HG03064 (cell line): ENCODE measurements around the gene MYO16.

ENCODE experiments used
- ATAC-seq: cut with Tn5 transposase; IDR thresholded peaks from one replicate; pipeline ENCODE4 v1.9.1; 2021; ENCODE audit warnings: low read depth; ENCODE audit not compliant: unreplicated experiment

Gene MYO16

GRCh38 chr13:109144693-109145437, 515.5 kb downstream of the MYO16 start:
- ATAC-seq, result no peak

- peak; percentile 83 for ATAC-seq
Observed at GRCh38 chr13:109145631-109146030, 516.2 kb downstream of the MYO16 start.

- no peak for ATAC-seq
Observed at GRCh38 chr13:109146393-109146792, 517.0 kb downstream of the MYO16 start.

- ATAC-seq, result no peak
Observed at GRCh38 chr13:109146912-109147647, 517.7 kb downstream of the MYO16 start.

GRCh38 chr13:109148243-109148642, 518.8 kb downstream of the MYO16 start:
- no peak for ATAC-seq

GRCh38 chr13:109150696-109151095, 521.3 kb downstream of the MYO16 start:
- no peak for ATAC-seq

GRCh38 chr13:109151255-109151654, 521.8 kb downstream of the MYO16 start:
- ATAC-seq, result no peak

GRCh38 chr13:109151696-109152095, 522.3 kb downstream of the MYO16 start:
- no peak for ATAC-seq

- no peak for ATAC-seq
Observed at GRCh38 chr13:109152311-109152820, 523.0 kb downstream of the MYO16 start.

GRCh38 chr13:109152941-109153340, 523.5 kb downstream of the MYO16 start:
- ATAC-seq, result no peak

- ATAC-seq, result no peak
Observed at GRCh38 chr13:109154146-109154545, 524.7 kb downstream of the MYO16 start.

- no peak for ATAC-seq
Observed at GRCh38 chr13:109154546-109154945, 525.1 kb downstream of the MYO16 start.

- no peak for ATAC-seq
Observed at GRCh38 chr13:109154966-109155761, 525.8 kb downstream of the MYO16 start.

GRCh38 chr13:109156181-109156935, 526.9 kb downstream of the MYO16 start:
- ATAC-seq, result no peak

GRCh38 chr13:109157275-109157674, 527.9 kb downstream of the MYO16 start:
- no peak for ATAC-seq

- ATAC-seq, result no peak
Observed at GRCh38 chr13:109158383-109158782, 529.0 kb downstream of the MYO16 start.

GRCh38 chr13:109159650-109160309, 530.4 kb downstream of the MYO16 start:
- ATAC-seq, result no peak

GRCh38 chr13:109160357-109160756, 530.9 kb downstream of the MYO16 start:
- ATAC-seq, result peak; percentile 55

- peak; percentile 10 for ATAC-seq
Observed at GRCh38 chr13:109160887-109161669, 531.7 kb downstream of the MYO16 start.
